WTC11 (cell line): ENCODE data around the gene WDR1. TPM values are rescaled to one million over a fixed set of nuclear protein-coding genes. Genes with fewer than 3 reads are reported as not detected.

Experiments
- ATAC-seq: fragments of 200-7000 bp; cut with Tn5 transposase; 2 replicates; pipeline ENCODE4 v1.10.0; 2021; ENCODE audit warnings: mild to moderate bottlenecking, moderate library complexity
- CTCF ChIA-PET: fragments of 300-600 bp; sonication (Branson Sonifier 250); formaldehyde crosslinking; loops from one replicate; lab custom pipeline; 2021; ENCODE audit warnings: antibody characterized with exemption; lab: Charles Lee
- POLR2A ChIA-PET: fragments of 350-600 bp; sonication (Branson Sonifier 250); formaldehyde crosslinking; loops from one replicate; lab custom pipeline; 2021; ENCODE audit warnings: antibody characterized with exemption; lab: Charles Lee
- DNase-seq: peaks from one replicate; pipeline ENCODE4 v3.0.0; 2021; ENCODE audit warnings: low spot score
- H3K27ac Mint-ChIP-seq: 2 replicates; pipeline ENCODE4 v1.8.0; 2021; ENCODE audit warnings: mixed read lengths
- H3K27me3 Mint-ChIP-seq: 2 replicates; pipeline ENCODE4 v1.8.0; 2021; ENCODE audit warnings: low read depth, mild to moderate bottlenecking, moderate library complexity, mixed read lengths
- H3K36me3 Mint-ChIP-seq: 2 replicates; pipeline ENCODE4 v1.8.0; 2021; ENCODE audit warnings: mixed read lengths
- H3K4me1 Mint-ChIP-seq: 2 replicates; pipeline ENCODE4 v1.8.0; 2022; ENCODE audit warnings: mixed read lengths
- H3K4me3 Mint-ChIP-seq: 2 replicates; pipeline ENCODE4 v1.8.0; 2021; ENCODE audit warnings: mild to moderate bottlenecking, moderate library complexity, mixed read lengths
- H3K9me3 Mint-ChIP-seq: 2 replicates; pipeline ENCODE4 v1.8.0; 2021; ENCODE audit warnings: mixed read lengths
- AFF4 ChIP-seq: sonication (generic); formaldehyde crosslinking; IDR thresholded peaks from 2 replicates; pipeline ENCODE4 v1.8.1; 2023; ENCODE audit warnings: mild to moderate bottlenecking, missing genetic modification reagents, borderline replicate concordance
- CBFB ChIP-seq: sonication (generic); formaldehyde crosslinking; IDR thresholded peaks from 2 replicates; pipeline ENCODE4 v1.8.1; 2022; ENCODE audit warnings: mild to moderate bottlenecking, low read depth, missing genetic modification reagents
- CREM ChIP-seq: sonication (generic); formaldehyde crosslinking; IDR thresholded peaks from 2 replicates; pipeline ENCODE4 v1.8.1; 2022; ENCODE audit warnings: mild to moderate bottlenecking, missing genetic modification reagents, moderate library complexity
- CTCF ChIP-seq: fragments of 200-600 bp; IDR thresholded peaks from 2 replicates; pipeline ENCODE4 v1.8.0; 2022; ENCODE audit warnings: antibody characterized with exemption
- FOXK1 ChIP-seq: sonication (generic); formaldehyde crosslinking; IDR thresholded peaks from 2 replicates; pipeline ENCODE4 v1.8.0; 2022; ENCODE audit warnings: mild to moderate bottlenecking, moderate library complexity, missing genetic modification reagents
- GABPB1 ChIP-seq: sonication (generic); formaldehyde crosslinking; IDR thresholded peaks from 2 replicates; pipeline ENCODE4 v1.8.1; 2023; ENCODE audit warnings: mild to moderate bottlenecking, missing genetic modification reagents
- JAZF1 ChIP-seq: fragments of 250-450 bp; sonication (Bioruptor Pico); IDR thresholded peaks from 2 replicates; pipeline ENCODE4 v1.9.0; 2021; ENCODE audit warnings: moderate library complexity, mild to moderate bottlenecking, inconsistent platforms
- MLX ChIP-seq: sonication (generic); formaldehyde crosslinking; IDR thresholded peaks from 2 replicates; pipeline ENCODE4 v1.8.1; 2023; ENCODE audit warnings: mild to moderate bottlenecking, missing genetic modification reagents, moderate library complexity
- NR2C2 ChIP-seq: sonication (generic); formaldehyde crosslinking; IDR thresholded peaks from 2 replicates; pipeline ENCODE4 v1.8.0; 2022; ENCODE audit warnings: mild to moderate bottlenecking, missing genetic modification reagents
- NR3C1 ChIP-seq: sonication (generic); formaldehyde crosslinking; conservative IDR thresholded peaks from 2 replicates; pipeline ENCODE4 v1.8.1; 2023; ENCODE audit warnings: low read depth, mild to moderate bottlenecking, missing genetic modification reagents
- RELA ChIP-seq: sonication (generic); formaldehyde crosslinking; IDR thresholded peaks from 2 replicates; pipeline ENCODE4 v1.8.1; 2022; ENCODE audit warnings: missing genetic modification reagents, mild to moderate bottlenecking, borderline replicate concordance
- SOX15 ChIP-seq: fragments of 250-450 bp; sonication (Bioruptor Pico); IDR thresholded peaks from 2 replicates; pipeline ENCODE4 v1.9.0; 2021; ENCODE audit warnings: mild to moderate bottlenecking
- TCF7 ChIP-seq: sonication (generic); formaldehyde crosslinking; IDR thresholded peaks from 2 replicates; pipeline ENCODE4 v1.8.0; 2022; ENCODE audit warnings: mild to moderate bottlenecking, low read depth, missing genetic modification reagents, moderate library complexity
- TEAD1 ChIP-seq: sonication (generic); formaldehyde crosslinking; IDR thresholded peaks from 2 replicates; pipeline ENCODE4 v1.8.0; 2022; ENCODE audit warnings: mild to moderate bottlenecking, missing genetic modification reagents
- USF1 ChIP-seq: sonication (generic); formaldehyde crosslinking; IDR thresholded peaks from 2 replicates; pipeline ENCODE4 v1.8.0; 2022; ENCODE audit warnings: mild to moderate bottlenecking, missing genetic modification reagents
- ZNF121 ChIP-seq: sonication (generic); formaldehyde crosslinking; IDR thresholded peaks from 2 replicates; pipeline ENCODE4 v1.8.0; 2023; ENCODE audit warnings: missing genetic modification reagents
- ZNF281 ChIP-seq: sonication (generic); formaldehyde crosslinking; IDR thresholded peaks from 2 replicates; pipeline ENCODE4 v1.8.0; 2023; ENCODE audit warnings: mild to moderate bottlenecking, missing genetic modification reagents
- ZNF396 ChIP-seq: fragments of 250-450 bp; sonication (Bioruptor Pico); IDR thresholded peaks from 2 replicates; pipeline ENCODE4 v1.8.0; 2021; ENCODE audit warnings: mild to moderate bottlenecking, moderate library complexity, borderline replicate concordance
- ZNF416 ChIP-seq: fragments of 250-450 bp; sonication (Bioruptor Pico); IDR thresholded peaks from 2 replicates; pipeline ENCODE4 v1.9.0; 2021; ENCODE audit warnings: mild to moderate bottlenecking, inconsistent platforms
- total RNA-seq: library from RNA; stranded (reverse); gene quantifications from 3 replicates; pipeline ENCODE4 v1.2.3, GENCODE V29; 2021

Gene WDR1
- total RNA-seq, 1 experiment from 2014 or later, result 288 TPM

- Mint-ChIP-seq H3K27me3 (0 out of 2 replicates have a peak, but pooled peaks cover 3% of the 10 kb centered on the region), H3K4me3 (no peak overlapping the region), H3K36me3 (no peaks in the 10 kb centered on the region), H3K27ac (no peak overlapping the region), H3K9me3 (peaks cover 9% of the 10 kb centered on the region), H3K4me1 (peaks cover 5% of the 10 kb centered on the region)
- no peak for TF ChIP-seq TCF7 (CRISPR knock-in tag)
- no peak for TF ChIP-seq NR2C2
- TF ChIP-seq AFF4 (CRISPR knock-in tag), result no peak
- TF ChIP-seq CTCF, result no peak
- no peak for TF ChIP-seq ZNF121
- no peak for TF ChIP-seq TEAD1 (CRISPR knock-in tag)
- no peak for TF ChIP-seq USF1 (CRISPR knock-in tag)
- no peak for TF ChIP-seq ZNF281 (CRISPR knock-in tag)
- no peak for TF ChIP-seq ZNF416 (CRISPR knock-in tag)
- TF ChIP-seq NR3C1, result no peak
- no peak for TF ChIP-seq GABPB1 (CRISPR knock-in tag)
- TF ChIP-seq CREM, result no peak
- TF ChIP-seq RELA, result no peak
- no peak for TF ChIP-seq FOXK1
- TF ChIP-seq MLX (CRISPR knock-in tag), result no peak
- no peak for TF ChIP-seq ZNF396 (CRISPR knock-in tag)
- TF ChIP-seq JAZF1 (CRISPR knock-in tag), result no peak
- no peak for TF ChIP-seq CBFB (CRISPR knock-in tag)
- TF ChIP-seq SOX15, result no peak
- DNase-seq (peak; percentile 59), ATAC-seq (peak; percentile 93)
- ChIA-PET CTCF (interaction anchor here (0.6 to 4.6 kb wide), 32 partner anchors 9 to 411 kb away, joined by 3 to 58 read pairs (median 4); partner anchors contain the start of gene WDR1), POLR2A (interaction anchor here (0.6 kb wide), 1 partner anchor 20 kb away, joined by 3 read pairs; no protein-coding TSS in a partner anchor)
These were observed 24.5 kb upstream of the WDR1 start for GRCh38 chr4:10140866-10141759.
